ENCODE data around the gene IYD.

Gene IYD

GRCh38 chr6:150352321-150353296, 16.2 kb upstream of the IYD start:
- TF ChIP-seq RAD21 (IDR thresholded peaks at IDR 0.05; ENCODE audit: low read depth) = peak; percentile 54
- 0 out of 2 replicates have a peak, but pooled peaks have one; percentile 33 for TF ChIP-seq NFIC (IDR thresholded peaks at IDR 0.05)
- TF ChIP-seq FOXM1 (IDR thresholded peaks at IDR 0.05; ENCODE audit: borderline replicate concordance, low read depth) = no peak
- 0 out of 2 replicates have a peak, but pooled peaks have one; percentile 8 for TF ChIP-seq EP300 (IDR thresholded peaks at IDR 0.05; ENCODE audit: borderline replicate concordance)
- TF ChIP-seq TCF12 (IDR thresholded peaks at IDR 0.05; ENCODE audit: low read depth) = no peak
- no peak for TF ChIP-seq ZBTB7A (IDR thresholded peaks at IDR 0.05; ENCODE audit: low read depth)
- no peak for TF ChIP-seq CREB1 (IDR thresholded peaks at IDR 0.05; ENCODE audit: low read depth)
- TF ChIP-seq YY1 (IDR thresholded peaks at IDR 0.05; ENCODE audit: low read depth) = no peak
- TF ChIP-seq USF1 (IDR thresholded peaks at IDR 0.05) = no peak
- no peak for TF ChIP-seq REST (IDR thresholded peaks at IDR 0.05; ENCODE audit: low read depth)

GRCh38 chr6:150353445-150353844, 15.4 kb upstream of the IYD start:
- no peak for TF ChIP-seq USF1 (IDR thresholded peaks at IDR 0.05)
- no peak for TF ChIP-seq NFIC (IDR thresholded peaks at IDR 0.05)

GRCh38 chr6:150354754-150355571, 13.8 kb upstream of the IYD start:
- TF ChIP-seq USF1 (IDR thresholded peaks at IDR 0.05) (no peak), YY1 (IDR thresholded peaks at IDR 0.05; ENCODE audit: low read depth) (no peak)

- no peak for TF ChIP-seq NFIC (IDR thresholded peaks at IDR 0.05)
- TF ChIP-seq RAD21 (IDR thresholded peaks at IDR 0.05; ENCODE audit: low read depth) = peak; percentile 29; the same call in 1 of the 2 replicates
These were observed 12.9 kb upstream of the IYD start for GRCh38 chr6:150355932-150356331.

GRCh38 chr6:150361876-150362275, 6.9 kb upstream of the IYD start:
- TF ChIP-seq USF1 (IDR thresholded peaks at IDR 0.05) (no peak), TEAD4 (IDR thresholded peaks at IDR 0.05) (no peak), YY1 (IDR thresholded peaks at IDR 0.05; ENCODE audit: low read depth) (no peak), REST (IDR thresholded peaks at IDR 0.05; ENCODE audit: low read depth) (no peak), CREB1 (IDR thresholded peaks at IDR 0.05; ENCODE audit: low read depth) (no peak), TAF1 (IDR thresholded peaks at IDR 0.05; ENCODE audit: low read depth) (no peak), EP300 (IDR thresholded peaks at IDR 0.05; ENCODE audit: borderline replicate concordance) (no peak), CEBPB (IDR thresholded peaks at IDR 0.05) (no peak), RAD21 (IDR thresholded peaks at IDR 0.05; ENCODE audit: low read depth) (no peak), MAX (IDR thresholded peaks at IDR 0.05) (no peak), FOXM1 (IDR thresholded peaks at IDR 0.05; ENCODE audit: borderline replicate concordance, low read depth) (no peak), TCF12 (IDR thresholded peaks at IDR 0.05; ENCODE audit: low read depth) (no peak), ZBTB7A (IDR thresholded peaks at IDR 0.05; ENCODE audit: low read depth) (no peak), NFIC (IDR thresholded peaks at IDR 0.05) (no peak), EGR1 (IDR thresholded peaks at IDR 0.05) (no peak)

Data from Ishikawa (cell line).